ENCODE data around the gene NEK3.

- TF ChIP-seq CTCF (IDR thresholded peaks at IDR 0.05) = no peak
- no peak for TF ChIP-seq POLR2A (IDR thresholded peaks at IDR 0.05)
Measured at GRCh38 chr13:52085421-52085820, 74.0 kb downstream of the NEK3 start.

All from uterus (tissue), 2 donors.